ENCODE data around the gene C19orf85.

Gene C19orf85

DNA sequence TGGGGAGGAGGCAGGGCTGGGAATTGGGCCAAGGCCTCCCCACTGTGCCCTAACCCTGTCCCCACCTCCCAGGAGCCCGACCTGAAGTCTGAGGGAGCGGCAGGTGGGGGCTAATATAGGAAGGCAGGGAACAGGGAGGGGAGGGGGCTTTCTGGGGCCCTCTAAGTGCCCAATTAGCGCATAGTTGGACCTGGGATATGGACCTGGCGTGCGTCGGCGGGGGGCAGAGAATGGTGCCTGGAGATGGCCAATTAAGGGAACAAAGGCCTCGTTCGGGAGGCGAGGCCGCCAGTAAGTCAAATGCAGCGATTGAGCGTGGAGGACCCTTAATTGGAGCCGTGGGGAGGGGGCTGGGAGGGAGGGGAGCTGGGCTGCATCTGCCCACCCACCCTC lies at the start of gene C19orf85:
Gene C19orf85 (minus strand): TSS at position 90 of the 393 bp plus-strand sequence. CDS start 197 bp downstream, outside the sequence.
- H3K4me3 ChIP-seq (ENCODE audit: low read length): no peak within 1 kb of the TSS
- no peak within 1 kb of the TSS for H2AFZ ChIP-seq (ENCODE audit: low read depth, low read length)
- no peaks in the 10 kb centered on the region for H4K20me1 ChIP-seq (ENCODE audit: insufficient read depth, low read length)
- H3K36me3 ChIP-seq (replicated peaks; ENCODE audit: low read depth, low read length): no peaks in the 10 kb centered on the region
- H3K9me3 ChIP-seq (ENCODE audit: insufficient read depth, low read length): no peaks in the 10 kb centered on the region
- no peak for TF ChIP-seq EZH2phosphoT487 (IDR thresholded peaks at IDR 0.05; ENCODE audit: low read depth)
- TF ChIP-seq, protein P1, sequence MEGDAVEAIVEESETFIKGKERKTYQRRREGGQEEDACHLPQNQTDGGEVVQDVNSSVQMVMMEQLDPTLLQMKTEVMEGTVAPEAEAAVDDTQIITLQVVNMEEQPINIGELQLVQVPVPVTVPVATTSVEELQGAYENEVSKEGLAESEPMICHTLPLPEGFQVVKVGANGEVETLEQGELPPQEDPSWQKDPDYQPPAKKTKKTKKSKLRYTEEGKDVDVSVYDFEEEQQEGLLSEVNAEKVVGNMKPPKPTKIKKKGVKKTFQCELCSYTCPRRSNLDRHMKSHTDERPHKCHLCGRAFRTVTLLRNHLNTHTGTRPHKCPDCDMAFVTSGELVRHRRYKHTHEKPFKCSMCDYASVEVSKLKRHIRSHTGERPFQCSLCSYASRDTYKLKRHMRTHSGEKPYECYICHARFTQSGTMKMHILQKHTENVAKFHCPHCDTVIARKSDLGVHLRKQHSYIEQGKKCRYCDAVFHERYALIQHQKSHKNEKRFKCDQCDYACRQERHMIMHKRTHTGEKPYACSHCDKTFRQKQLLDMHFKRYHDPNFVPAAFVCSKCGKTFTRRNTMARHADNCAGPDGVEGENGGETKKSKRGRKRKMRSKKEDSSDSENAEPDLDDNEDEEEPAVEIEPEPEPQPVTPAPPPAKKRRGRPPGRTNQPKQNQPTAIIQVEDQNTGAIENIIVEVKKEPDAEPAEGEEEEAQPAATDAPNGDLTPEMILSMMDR (IDR thresholded peaks at IDR 0.05; ENCODE audit: low read depth, low read length): no peak
- H3K4me1 ChIP-seq (ENCODE audit: low read length): peaks cover 15% of the 10 kb centered on the region
- H3K4me2 ChIP-seq (ENCODE audit: low read length): no peak within 1 kb of the TSS
- 0 out of 2 replicates have a peak, but pooled peaks cover 3% of the 10 kb centered on the region for H3K79me2 ChIP-seq (ENCODE audit: low read length)
- no peak within 1 kb of the TSS for H3K27ac ChIP-seq (ENCODE audit: low read length)
- no peak within 1 kb of the TSS for H3K9ac ChIP-seq (ENCODE audit: low read length)
- no peaks in the 10 kb centered on the region for H3K27me3 ChIP-seq (ENCODE audit: low read depth, low read length)

DNA sequence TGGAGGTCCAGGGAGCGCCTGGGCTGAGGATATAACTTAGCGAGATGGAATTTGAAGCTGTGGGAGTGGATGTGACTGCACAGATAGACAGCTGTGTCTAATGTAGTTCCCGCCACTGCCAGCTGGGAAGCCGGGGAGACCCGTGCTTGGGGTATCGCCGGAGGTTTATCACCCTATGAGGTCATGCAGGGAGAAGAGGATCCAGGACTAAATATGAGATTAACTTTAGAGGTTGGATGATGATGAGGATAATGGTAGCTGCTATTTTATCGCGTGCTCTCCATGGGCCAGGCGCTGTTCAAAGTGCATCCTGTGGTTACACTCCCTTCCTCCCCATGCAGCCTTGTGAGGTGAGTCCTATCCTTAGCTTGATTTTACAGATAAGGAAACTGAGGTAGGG lies 43.6 kb upstream of the C19orf85 start:
- Histone ChIP-seq H3K4me3 (ENCODE audit: low read length) (no peak overlapping the region), H3K4me2 (ENCODE audit: low read length) (no peak overlapping the region), H3K27ac (ENCODE audit: low read length) (no peak overlapping the region), H3K36me3 (replicated peaks; ENCODE audit: low read depth, low read length) (peaks cover 2% of the 10 kb centered on the region), H4K20me1 (ENCODE audit: insufficient read depth, low read length) (no peaks in the 10 kb centered on the region), H3K9me3 (ENCODE audit: insufficient read depth, low read length) (0 out of 2 replicates have a peak, but pooled peaks cover 4% of the 10 kb centered on the region), H3K9ac (ENCODE audit: low read length) (no peak overlapping the region), H3K4me1 (ENCODE audit: low read length) (peaks cover 6% of the 10 kb centered on the region), H3K79me2 (ENCODE audit: low read length) (no peaks in the 10 kb centered on the region), H2AFZ (ENCODE audit: low read depth, low read length) (no peak overlapping the region), H3K27me3 (ENCODE audit: low read depth, low read length) (peaks cover 19% of the 10 kb centered on the region)
- no peak for TF ChIP-seq EZH2phosphoT487 (IDR thresholded peaks at IDR 0.05; ENCODE audit: low read depth)
- TF ChIP-seq, protein P1 (IDR thresholded peaks at IDR 0.05; ENCODE audit: low read depth, low read length): no peak

DNA sequence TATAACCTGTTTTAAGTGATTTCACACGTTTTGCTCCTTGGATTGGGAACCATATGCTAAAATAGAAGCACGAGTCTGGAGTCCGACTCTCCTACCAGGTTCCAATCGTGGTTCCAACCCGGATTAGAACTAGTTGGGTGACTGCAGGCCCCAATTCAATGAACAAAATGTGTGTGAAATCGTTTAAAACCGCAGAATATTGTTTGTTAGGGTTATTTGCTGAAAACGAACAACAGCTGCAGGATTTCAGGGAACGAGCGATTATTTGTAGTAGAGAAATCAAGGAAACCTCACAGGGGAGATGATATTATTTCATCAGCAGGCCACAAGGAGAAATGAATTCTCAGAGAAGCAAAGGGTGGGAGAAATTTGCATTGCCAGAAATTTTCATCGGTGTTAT lies 40.4 kb upstream of the C19orf85 start:
- Histone ChIP-seq H3K36me3 (replicated peaks; ENCODE audit: low read depth, low read length) (peaks cover 2% of the 10 kb centered on the region), H3K4me1 (ENCODE audit: low read length) (peaks cover 6% of the 10 kb centered on the region), H4K20me1 (ENCODE audit: insufficient read depth, low read length) (no peaks in the 10 kb centered on the region), H3K27me3 (ENCODE audit: low read depth, low read length) (peaks cover 11% of the 10 kb centered on the region; the same call in 1 of the 2 replicates), H3K79me2 (ENCODE audit: low read length) (no peaks in the 10 kb centered on the region), H3K4me3 (ENCODE audit: low read length) (no peak overlapping the region), H2AFZ (ENCODE audit: low read depth, low read length) (no peak overlapping the region), H3K9ac (ENCODE audit: low read length) (no peak overlapping the region), H3K27ac (ENCODE audit: low read length) (no peak overlapping the region), H3K9me3 (ENCODE audit: insufficient read depth, low read length) (0 out of 2 replicates have a peak, but pooled peaks cover 4% of the 10 kb centered on the region), H3K4me2 (ENCODE audit: low read length) (no peak overlapping the region)
- no peak for TF ChIP-seq EZH2phosphoT487 (IDR thresholded peaks at IDR 0.05; ENCODE audit: low read depth)
- TF ChIP-seq, protein P1 (IDR thresholded peaks at IDR 0.05; ENCODE audit: low read depth, low read length): no peak

DNA sequence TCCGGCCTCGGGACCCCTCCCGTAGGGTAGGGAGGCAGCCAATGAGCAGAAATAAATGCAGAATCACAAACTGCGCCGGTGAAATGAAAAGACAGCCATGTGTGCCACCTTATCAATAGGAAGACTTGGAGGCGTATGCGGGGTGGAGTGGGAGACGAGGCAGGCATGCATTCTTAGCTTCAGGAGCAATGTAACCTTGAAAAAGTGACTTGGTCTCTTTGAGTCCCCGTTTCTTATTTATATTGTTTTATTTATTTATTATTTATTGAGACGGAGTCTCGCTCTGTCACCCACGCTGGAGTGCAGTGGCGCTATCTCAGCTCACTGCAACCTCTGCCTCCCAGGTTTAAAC lies 39.7 kb upstream of the C19orf85 start:
- Histone ChIP-seq H3K27me3 (ENCODE audit: low read depth, low read length) (peaks cover 9% of the 10 kb centered on the region; the same call in 1 of the 2 replicates), H3K79me2 (ENCODE audit: low read length) (no peaks in the 10 kb centered on the region), H3K4me2 (ENCODE audit: low read length) (peak overlapping the region; percentile 79), H3K36me3 (replicated peaks; ENCODE audit: low read depth, low read length) (peaks cover 2% of the 10 kb centered on the region), H3K9me3 (ENCODE audit: insufficient read depth, low read length) (0 out of 2 replicates have a peak, but pooled peaks cover 4% of the 10 kb centered on the region), H3K4me3 (ENCODE audit: low read length) (peak overlapping the region; percentile 81), H3K9ac (ENCODE audit: low read length) (peak overlapping the region; percentile 62; the same call in 1 of the 2 replicates), H4K20me1 (ENCODE audit: insufficient read depth, low read length) (no peaks in the 10 kb centered on the region), H3K4me1 (ENCODE audit: low read length) (peaks cover 6% of the 10 kb centered on the region), H3K27ac (ENCODE audit: low read length) (no peak overlapping the region), H2AFZ (ENCODE audit: low read depth, low read length) (peak overlapping the region; percentile 98; the same call in 1 of the 2 replicates)
- no peak for TF ChIP-seq EZH2phosphoT487 (IDR thresholded peaks at IDR 0.05; ENCODE audit: low read depth)
- TF ChIP-seq, protein P1 (IDR thresholded peaks at IDR 0.05; ENCODE audit: low read depth, low read length): no peak
